Lower leg skin (tissue), 3 donors: Measurements from ENCODE around the gene RUSF1.

Experiments
- POLR2A ChIP-seq, 2 donors: fragments of 450-650 bp; IDR thresholded peaks; one replicate each; pipeline ENCODE4 v1.6.1; 2016 to 2017; ENCODE audit warnings: antibody characterized with exemption in 2 of 2, mild to moderate bottlenecking in 1 of 2, moderate library complexity in 1 of 2
- TF ChIP-seq, protein P1 (sequence below), 3 donors: fragments of 450-650 bp; IDR thresholded peaks; one replicate each; pipeline ENCODE4 v1.5.1; 2016; ENCODE audit warnings: antibody characterized with exemption in 3 of 3, mild to moderate bottlenecking in 3 of 3, moderate library complexity in 2 of 3

DNA sequence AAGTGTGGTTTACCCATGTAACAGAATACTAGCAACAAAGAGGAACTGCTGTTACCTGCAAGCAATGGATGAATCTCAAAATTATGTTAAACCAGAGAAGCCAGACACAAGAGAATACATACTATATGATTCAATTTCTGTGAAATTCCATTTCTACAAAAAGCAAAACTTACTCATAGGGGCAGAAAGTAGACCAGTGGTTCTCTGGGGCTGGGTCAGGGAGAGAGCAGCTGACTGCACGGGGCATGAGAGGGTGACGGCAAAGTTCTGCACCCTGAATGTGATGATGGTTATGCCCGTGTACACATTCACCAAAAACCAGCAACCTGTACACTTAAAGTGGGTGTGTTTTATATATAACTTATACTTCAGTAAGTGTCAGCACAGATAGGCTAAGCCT lies 68.7 kb downstream of the RUSF1 start:
- TF ChIP-seq, protein P1, sequence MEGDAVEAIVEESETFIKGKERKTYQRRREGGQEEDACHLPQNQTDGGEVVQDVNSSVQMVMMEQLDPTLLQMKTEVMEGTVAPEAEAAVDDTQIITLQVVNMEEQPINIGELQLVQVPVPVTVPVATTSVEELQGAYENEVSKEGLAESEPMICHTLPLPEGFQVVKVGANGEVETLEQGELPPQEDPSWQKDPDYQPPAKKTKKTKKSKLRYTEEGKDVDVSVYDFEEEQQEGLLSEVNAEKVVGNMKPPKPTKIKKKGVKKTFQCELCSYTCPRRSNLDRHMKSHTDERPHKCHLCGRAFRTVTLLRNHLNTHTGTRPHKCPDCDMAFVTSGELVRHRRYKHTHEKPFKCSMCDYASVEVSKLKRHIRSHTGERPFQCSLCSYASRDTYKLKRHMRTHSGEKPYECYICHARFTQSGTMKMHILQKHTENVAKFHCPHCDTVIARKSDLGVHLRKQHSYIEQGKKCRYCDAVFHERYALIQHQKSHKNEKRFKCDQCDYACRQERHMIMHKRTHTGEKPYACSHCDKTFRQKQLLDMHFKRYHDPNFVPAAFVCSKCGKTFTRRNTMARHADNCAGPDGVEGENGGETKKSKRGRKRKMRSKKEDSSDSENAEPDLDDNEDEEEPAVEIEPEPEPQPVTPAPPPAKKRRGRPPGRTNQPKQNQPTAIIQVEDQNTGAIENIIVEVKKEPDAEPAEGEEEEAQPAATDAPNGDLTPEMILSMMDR (IDR thresholded peaks at IDR 0.05): no peak
- no peak for TF ChIP-seq POLR2A (IDR thresholded peaks at IDR 0.05)
